Panc1 (cell line): ENCODE data around the gene SLC9A3. TPM values are rescaled to one million over a fixed set of nuclear protein-coding genes. Genes with fewer than 3 reads are reported as not detected.

ENCODE experiments used
- ATAC-seq: fragments of 200-7000 bp; cut with Tn5 transposase; 2 replicates; pipeline ENCODE4 v1.9.1; 2020; ENCODE audit warnings: mild to moderate bottlenecking, moderate library complexity
- BruUV-seq: library from RNA; stranded (reverse); fragments of 400-500 nt; replicated peaks from 2 replicates; lab custom pipeline; 2021; lab: Mats Ljungman, UMichigan
- CTCF ChIA-PET: fragments of 300-600 bp; sonication (Branson Sonifier 250); formaldehyde crosslinking; loops from one replicate; lab custom pipeline; 2022; ENCODE audit warnings: antibody characterized with exemption; lab: Charles Lee
- POLR2A ChIA-PET: fragments of 300-600 bp; sonication (Branson Sonifier 250); formaldehyde crosslinking; loops from one replicate; lab custom pipeline; 2022; ENCODE audit warnings: antibody characterized with exemption; lab: Charles Lee
- DNase-seq: peaks from one replicate; pipeline ENCODE4 v3.0.0-alpha.2; 2010; ENCODE audit warnings: low read depth, low spot score
- H3K27ac ChIP-seq: 2 replicates; pipeline ENCODE4 v1.5.1; 2011; ENCODE audit warnings: mild to moderate bottlenecking, low read length, inconsistent platforms
- H3K27me3 ChIP-seq: fragments of 200-500 bp; sonication (Bioruptor generic); 2 replicates; pipeline ENCODE4 v1.6.0; 2014; ENCODE audit warnings: low read length, inconsistent platforms; ENCODE audit not compliant: control insufficient read depth, insufficient read depth
- H3K36me3 ChIP-seq: fragments of 200-500 bp; sonication (Bioruptor generic); 2 replicates; pipeline ENCODE4 v1.5.1; 2014; ENCODE audit warnings: inconsistent platforms, mild to moderate bottlenecking, low read length, moderate library complexity; ENCODE audit not compliant: control insufficient read depth, insufficient read depth
- H3K4me1 ChIP-seq: 2 replicates; pipeline ENCODE4 v1.5.1; 2011; ENCODE audit warnings: inconsistent platforms, mild to moderate bottlenecking, low read length, moderate library complexity; ENCODE audit not compliant: control insufficient read depth, insufficient read depth
- H3K4me3 ChIP-seq, 2 experiments: 2 replicates each; pipeline ENCODE4 v1.5.1; 2011 to 2012; ENCODE audit warnings: low read depth in 2 of 2, low read length in 2 of 2, mild to moderate bottlenecking in 2 of 2, inconsistent platforms in 1 of 2, moderate library complexity in 1 of 2
- H3K9me3 ChIP-seq: fragments of 200-500 bp; sonication (Bioruptor generic); 2 replicates; pipeline ENCODE4 v1.5.1; 2014; ENCODE audit warnings: low read depth, mild to moderate bottlenecking, inconsistent platforms, low read length, moderate library complexity; ENCODE audit not compliant: control insufficient read depth, insufficient read depth
- POLR2AphosphoS5 ChIP-seq: IDR thresholded peaks from 2 replicates; pipeline ENCODE4 v1.6.1; 2012; ENCODE audit warnings: mild to moderate bottlenecking, low read depth, low read length, moderate library complexity
- SIN3A ChIP-seq: IDR thresholded peaks from 2 replicates; pipeline ENCODE4 v1.6.1; 2012; ENCODE audit warnings: low read depth, mild to moderate bottlenecking, low read length, moderate library complexity, borderline replicate concordance; ENCODE audit not compliant: insufficient read depth
- TCF7L2 ChIP-seq: IDR thresholded peaks from 2 replicates; pipeline ENCODE4 v1.6.1; 2011; ENCODE audit warnings: mild to moderate bottlenecking, low read depth, low read length, inconsistent platforms
- in situ Hi-C: cut with HindIII; loops from 2 replicates; pipeline ENCODE4 v1.10.0; 2016; ENCODE audit warnings: low sequenced_read_pairs, low pct_unique_long_range_greater_than_20kb
- intact Hi-C: fragments of 100-400 bp; cut with micrococcal nuclease; formaldehyde crosslinking; loops from one replicate; pipeline ENCODE4 v1.10.0; 2022; ENCODE audit not compliant: unreplicated experiment
- total RNA-seq: library from RNA; stranded (reverse); gene quantifications from one replicate; pipeline ENCODE4 v1.2.1, GENCODE V29; 2021; ENCODE audit not compliant: unreplicated experiment
- TF ChIP-seq, protein P1 (sequence below): fragments of 450-650 bp; IDR thresholded peaks from 2 replicates; pipeline ENCODE4 v1.5.1; 2017; ENCODE audit warnings: mild to moderate bottlenecking
- TF ChIP-seq, protein P2 (sequence below), 2 experiments: IDR thresholded peaks; 2 replicates each; pipeline ENCODE4 v1.6.1; 2011 to 2012; ENCODE audit warnings: low read depth in 2 of 2, control low read depth in 1 of 2, low read length in 1 of 2, mild to moderate bottlenecking in 1 of 2, moderate library complexity in 1 of 2; ENCODE audit not compliant: insufficient read depth in 1 of 2

Gene SLC9A3
- total RNA-seq, 1 experiment from 2014 or later = 2.0 TPM

DNA sequence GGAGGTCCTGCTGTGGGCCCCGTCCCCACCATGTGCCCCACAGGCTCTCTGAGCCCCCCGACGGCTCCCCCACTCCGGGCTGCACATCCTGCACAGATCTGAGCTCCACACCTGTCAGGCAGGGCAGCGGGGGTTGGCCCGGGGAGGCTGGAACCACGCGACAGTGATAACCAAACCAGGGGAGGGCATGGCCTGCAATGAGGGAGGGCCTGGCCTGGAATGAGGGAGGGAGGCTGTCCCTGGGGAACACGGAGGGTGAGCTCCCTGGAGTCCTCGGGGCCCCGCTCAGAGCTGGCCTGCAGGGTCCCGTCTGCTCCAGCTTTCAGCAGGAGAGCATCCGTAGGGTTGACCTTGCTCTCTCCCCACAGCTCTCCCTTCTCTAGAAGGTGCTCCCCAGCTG lies 30.5 kb downstream of the SLC9A3 start:
- Histone ChIP-seq H3K9me3 (no peaks in the 10 kb centered on the region), H3K36me3 (no peaks in the 10 kb centered on the region), H3K27ac (no peak overlapping the region), H3K4me1 (no peaks in the 10 kb centered on the region), H3K4me3 (no peak overlapping the region), H3K27me3 (no peaks in the 10 kb centered on the region)
- POLR2A ChIA-PET = no interaction called here
- in situ Hi-C loops = no loop called here
- no TSS peak for BruUV-seq
- no peak for TF ChIP-seq TCF7L2
- no peak for TF ChIP-seq SIN3A
- no peak for TF ChIP-seq POLR2AphosphoS5
- TF ChIP-seq, protein P1, sequence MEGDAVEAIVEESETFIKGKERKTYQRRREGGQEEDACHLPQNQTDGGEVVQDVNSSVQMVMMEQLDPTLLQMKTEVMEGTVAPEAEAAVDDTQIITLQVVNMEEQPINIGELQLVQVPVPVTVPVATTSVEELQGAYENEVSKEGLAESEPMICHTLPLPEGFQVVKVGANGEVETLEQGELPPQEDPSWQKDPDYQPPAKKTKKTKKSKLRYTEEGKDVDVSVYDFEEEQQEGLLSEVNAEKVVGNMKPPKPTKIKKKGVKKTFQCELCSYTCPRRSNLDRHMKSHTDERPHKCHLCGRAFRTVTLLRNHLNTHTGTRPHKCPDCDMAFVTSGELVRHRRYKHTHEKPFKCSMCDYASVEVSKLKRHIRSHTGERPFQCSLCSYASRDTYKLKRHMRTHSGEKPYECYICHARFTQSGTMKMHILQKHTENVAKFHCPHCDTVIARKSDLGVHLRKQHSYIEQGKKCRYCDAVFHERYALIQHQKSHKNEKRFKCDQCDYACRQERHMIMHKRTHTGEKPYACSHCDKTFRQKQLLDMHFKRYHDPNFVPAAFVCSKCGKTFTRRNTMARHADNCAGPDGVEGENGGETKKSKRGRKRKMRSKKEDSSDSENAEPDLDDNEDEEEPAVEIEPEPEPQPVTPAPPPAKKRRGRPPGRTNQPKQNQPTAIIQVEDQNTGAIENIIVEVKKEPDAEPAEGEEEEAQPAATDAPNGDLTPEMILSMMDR = no peak
- TF ChIP-seq, protein P2, sequence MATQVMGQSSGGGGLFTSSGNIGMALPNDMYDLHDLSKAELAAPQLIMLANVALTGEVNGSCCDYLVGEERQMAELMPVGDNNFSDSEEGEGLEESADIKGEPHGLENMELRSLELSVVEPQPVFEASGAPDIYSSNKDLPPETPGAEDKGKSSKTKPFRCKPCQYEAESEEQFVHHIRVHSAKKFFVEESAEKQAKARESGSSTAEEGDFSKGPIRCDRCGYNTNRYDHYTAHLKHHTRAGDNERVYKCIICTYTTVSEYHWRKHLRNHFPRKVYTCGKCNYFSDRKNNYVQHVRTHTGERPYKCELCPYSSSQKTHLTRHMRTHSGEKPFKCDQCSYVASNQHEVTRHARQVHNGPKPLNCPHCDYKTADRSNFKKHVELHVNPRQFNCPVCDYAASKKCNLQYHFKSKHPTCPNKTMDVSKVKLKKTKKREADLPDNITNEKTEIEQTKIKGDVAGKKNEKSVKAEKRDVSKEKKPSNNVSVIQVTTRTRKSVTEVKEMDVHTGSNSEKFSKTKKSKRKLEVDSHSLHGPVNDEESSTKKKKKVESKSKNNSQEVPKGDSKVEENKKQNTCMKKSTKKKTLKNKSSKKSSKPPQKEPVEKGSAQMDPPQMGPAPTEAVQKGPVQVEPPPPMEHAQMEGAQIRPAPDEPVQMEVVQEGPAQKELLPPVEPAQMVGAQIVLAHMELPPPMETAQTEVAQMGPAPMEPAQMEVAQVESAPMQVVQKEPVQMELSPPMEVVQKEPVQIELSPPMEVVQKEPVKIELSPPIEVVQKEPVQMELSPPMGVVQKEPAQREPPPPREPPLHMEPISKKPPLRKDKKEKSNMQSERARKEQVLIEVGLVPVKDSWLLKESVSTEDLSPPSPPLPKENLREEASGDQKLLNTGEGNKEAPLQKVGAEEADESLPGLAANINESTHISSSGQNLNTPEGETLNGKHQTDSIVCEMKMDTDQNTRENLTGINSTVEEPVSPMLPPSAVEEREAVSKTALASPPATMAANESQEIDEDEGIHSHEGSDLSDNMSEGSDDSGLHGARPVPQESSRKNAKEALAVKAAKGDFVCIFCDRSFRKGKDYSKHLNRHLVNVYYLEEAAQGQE (IDR thresholded peaks at IDR 0.05; ENCODE audit: insufficient read depth in 1 of 2, low read depth in 2 of 2, low read length in 1 of 2) = no peak
- ATAC-seq (peak; percentile 42), DNase-seq (no peak)
- CTCF ChIA-PET = no interaction called here
- intact Hi-C loops = no loop called here

DNA sequence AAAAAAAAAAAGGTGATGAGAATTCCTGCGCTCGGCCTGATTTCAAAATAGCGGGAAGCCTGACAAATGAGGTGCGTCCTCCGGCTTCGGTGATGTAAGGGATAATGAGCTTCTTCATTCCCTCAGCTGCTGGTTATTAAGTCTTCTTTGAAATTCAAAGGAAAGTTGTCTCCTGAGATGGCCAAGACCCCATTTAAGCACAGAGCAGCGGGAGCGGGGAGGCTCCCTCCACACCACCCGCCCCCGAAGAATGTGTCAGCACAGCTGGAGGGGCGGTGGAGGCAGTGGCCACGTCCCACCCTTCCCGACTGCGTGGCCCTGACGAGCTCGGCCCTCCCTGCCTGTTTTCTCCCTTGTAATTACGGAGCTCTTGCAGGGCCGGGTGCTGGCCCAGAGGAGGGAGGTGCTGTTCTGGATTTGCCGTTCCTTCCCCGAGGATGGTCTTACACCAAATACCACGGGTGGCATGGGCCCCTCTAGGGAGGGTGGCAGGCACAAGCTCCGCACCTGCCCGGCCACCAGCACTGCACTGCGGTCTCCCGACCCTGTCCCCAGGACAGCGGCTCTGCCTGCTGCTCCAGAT lies 31.0 kb downstream of the SLC9A3 start:
- in situ Hi-C loops = no loop called here
- intact Hi-C loops = no loop called here
- DNase-seq = no peak
- 0 out of 2 replicates have a peak, but pooled peaks have one; percentile 9 for ATAC-seq
- H3K4me3 ChIP-seq = no peak overlapping the region
- no TSS peak for BruUV-seq
- H3K27me3 ChIP-seq = no peaks in the 10 kb centered on the region
- no peak for TF ChIP-seq TCF7L2
- no peak for TF ChIP-seq POLR2AphosphoS5
- TF ChIP-seq, protein P1 = no peak
- TF ChIP-seq, protein P2 (IDR thresholded peaks at IDR 0.05; ENCODE audit: insufficient read depth in 1 of 2, low read depth in 2 of 2, low read length in 1 of 2) = no peak
- no peak overlapping the region for H3K27ac ChIP-seq
- POLR2A ChIA-PET = interaction anchor here (0.7 to 0.9 kb wide), 2 partner anchors 9 to 63 kb away, joined by 3 to 7 read pairs; no protein-coding TSS in a partner anchor
- H3K36me3 ChIP-seq = no peaks in the 10 kb centered on the region
- CTCF ChIA-PET = no interaction called here
- no peaks in the 10 kb centered on the region for H3K4me1 ChIP-seq
- H3K9me3 ChIP-seq = no peaks in the 10 kb centered on the region
